Measurements from ENCODE around the gene EEF1AKMT4.

GRCh38 chr3:184259396-184259877, 10.0 kb downstream of the EEF1AKMT4 start:
- TF ChIP-seq, protein P1, sequence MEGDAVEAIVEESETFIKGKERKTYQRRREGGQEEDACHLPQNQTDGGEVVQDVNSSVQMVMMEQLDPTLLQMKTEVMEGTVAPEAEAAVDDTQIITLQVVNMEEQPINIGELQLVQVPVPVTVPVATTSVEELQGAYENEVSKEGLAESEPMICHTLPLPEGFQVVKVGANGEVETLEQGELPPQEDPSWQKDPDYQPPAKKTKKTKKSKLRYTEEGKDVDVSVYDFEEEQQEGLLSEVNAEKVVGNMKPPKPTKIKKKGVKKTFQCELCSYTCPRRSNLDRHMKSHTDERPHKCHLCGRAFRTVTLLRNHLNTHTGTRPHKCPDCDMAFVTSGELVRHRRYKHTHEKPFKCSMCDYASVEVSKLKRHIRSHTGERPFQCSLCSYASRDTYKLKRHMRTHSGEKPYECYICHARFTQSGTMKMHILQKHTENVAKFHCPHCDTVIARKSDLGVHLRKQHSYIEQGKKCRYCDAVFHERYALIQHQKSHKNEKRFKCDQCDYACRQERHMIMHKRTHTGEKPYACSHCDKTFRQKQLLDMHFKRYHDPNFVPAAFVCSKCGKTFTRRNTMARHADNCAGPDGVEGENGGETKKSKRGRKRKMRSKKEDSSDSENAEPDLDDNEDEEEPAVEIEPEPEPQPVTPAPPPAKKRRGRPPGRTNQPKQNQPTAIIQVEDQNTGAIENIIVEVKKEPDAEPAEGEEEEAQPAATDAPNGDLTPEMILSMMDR (IDR thresholded peaks at IDR 0.05 in 4 of 5, conservative IDR thresholded peaks at IDR 0.05 in 1 of 5), result no peak
- no peak for TF ChIP-seq POLR2A (IDR thresholded peaks at IDR 0.05)

Measured in gastrocnemius medialis (tissue), 4 donors.